HCEC 1CT (cell line): ENCODE results near the gene DPP3.
"Not testable (repeated sequence)": the region's sequence is repeated elsewhere in the genome, so short reads cannot be mapped to it uniquely, and the experiment has no call there.

Source experiments
- DNase-seq: peaks from one replicate; pipeline ENCODE4 v3.0.0-alpha.2; 2017

The DPP3 gene

GRCh38 chr11:66539870-66540213 lies 59.6 kb downstream of the DPP3 start:
- no peak for DNase-seq

- DNase-seq: not testable (repeated sequence)
Observed at GRCh38 chr11:66540598-66540997, 60.4 kb downstream of the DPP3 start.

- DNase-seq: no peak
Observed at GRCh38 chr11:66541892-66542291, 61.7 kb downstream of the DPP3 start.

- DNase-seq: no peak
Observed at GRCh38 chr11:66542362-66542761, 62.1 kb downstream of the DPP3 start.

GRCh38 chr11:66543263-66544107 lies 63.3 kb downstream of the DPP3 start:
- DNase-seq: peak; percentile 27

GRCh38 chr11:66544952-66545351 lies 64.7 kb downstream of the DPP3 start:
- not testable (repeated sequence) for DNase-seq

GRCh38 chr11:66545701-66546367 lies 65.6 kb downstream of the DPP3 start, which contains the start of gene ZDHHC24:
ZDHHC24 (minus strand) TSS chr11:66546048; CDS start chr11:66546003, 45 bp downstream.
- DNase-seq: peak; percentile 98

- DNase-seq: peak; percentile 62
Observed at GRCh38 chr11:66546368-66546965, 66.2 kb downstream of the DPP3 start, which contains the start of gene ACTN3. ACTN3 (plus strand) TSS chr11:66546903; CDS start chr11:66546938, 35 bp downstream.

GRCh38 chr11:66546966-66547661 lies 66.9 kb downstream of the DPP3 start:
- no peak for DNase-seq

- DNase-seq: no peak
Observed at GRCh38 chr11:66547662-66548009, 67.4 kb downstream of the DPP3 start.

- DNase-seq: no peak
Observed at GRCh38 chr11:66548041-66548440, 67.8 kb downstream of the DPP3 start.

- no peak for DNase-seq
Observed at GRCh38 chr11:66548774-66549630, 68.8 kb downstream of the DPP3 start.

GRCh38 chr11:66549696-66550095 lies 69.5 kb downstream of the DPP3 start:
- no peak for DNase-seq

GRCh38 chr11:66550887-66551286 lies 70.7 kb downstream of the DPP3 start:
- DNase-seq: no peak

- DNase-seq: no peak
Observed at GRCh38 chr11:66554602-66555001, 74.4 kb downstream of the DPP3 start.

- no peak for DNase-seq
Observed at GRCh38 chr11:66555416-66555815, 75.2 kb downstream of the DPP3 start.

- DNase-seq: no peak
Observed at GRCh38 chr11:66556086-66556485, 75.9 kb downstream of the DPP3 start.

GRCh38 chr11:66557733-66558326 lies 77.6 kb downstream of the DPP3 start:
- no peak for DNase-seq
